Hepatocyte (in vitro differentiated cells): ENCODE data around the gene LRRC8D.

Experiments used
- CTCF ChIP-seq: fragments of 200-600 bp; sonication (generic); IDR thresholded peaks from 2 replicates; pipeline ENCODE4 v1.5.1; 2016; ENCODE audit warnings: antibody characterized with exemption, mild to moderate bottlenecking; ENCODE audit not compliant: poor library complexity
- EZH2 ChIP-seq: fragments of 200-600 bp; sonication (generic); IDR thresholded peaks from 2 replicates; pipeline ENCODE4 v1.6.1; 2016; ENCODE audit warnings: antibody characterized with exemption, mild to moderate bottlenecking, borderline replicate concordance

- TF ChIP-seq CTCF (no peak), EZH2 (no peak)
Observed at GRCh38 chr1:89844241-89844807, 23.5 kb downstream of the LRRC8D start.
